ENCODE data around the gene AFAP1.

AFAP1 gene

GRCh38 chr4:7738458-7739076 lies 201.1 kb downstream of the AFAP1 start:
- TF ChIP-seq POLR2AphosphoS5 (IDR thresholded peaks at IDR 0.05; ENCODE audit: low read depth, low read length) (no peak), TAF1 (IDR thresholded peaks at IDR 0.05; ENCODE audit: borderline replicate concordance, insufficient read depth, low read length) (no peak), FOXP2 (optimal IDR thresholded peaks at IDR 0.05; ENCODE audit: borderline replicate concordance, extremely low read depth, extremely low read length, insufficient read depth) (no peak), REST (IDR thresholded peaks at IDR 0.05; ENCODE audit: insufficient read depth in 1 of 2, low read depth in 2 of 2, low read length in 2 of 2) (no peak), SIN3A (IDR thresholded peaks at IDR 0.05; ENCODE audit: borderline replicate concordance, insufficient read depth, low read length) (no peak)

GRCh38 chr4:7737752-7738457 lies 201.8 kb downstream of the AFAP1 start:
- no peak for TF ChIP-seq POLR2AphosphoS5 (IDR thresholded peaks at IDR 0.05; ENCODE audit: low read depth, low read length)
- no peak for TF ChIP-seq TAF1 (IDR thresholded peaks at IDR 0.05; ENCODE audit: borderline replicate concordance, insufficient read depth, low read length)
- no peak for TF ChIP-seq REST (IDR thresholded peaks at IDR 0.05; ENCODE audit: insufficient read depth in 1 of 2, low read depth in 2 of 2, low read length in 2 of 2)
- no peak for TF ChIP-seq SIN3A (IDR thresholded peaks at IDR 0.05; ENCODE audit: borderline replicate concordance, insufficient read depth, low read length)
- no peak for TF ChIP-seq FOXP2 (optimal IDR thresholded peaks at IDR 0.05; ENCODE audit: borderline replicate concordance, extremely low read depth, extremely low read length, insufficient read depth)

GRCh38 chr4:7737268-7737645 lies 202.4 kb downstream of the AFAP1 start:
- TF ChIP-seq FOXP2 (optimal IDR thresholded peaks at IDR 0.05; ENCODE audit: borderline replicate concordance, extremely low read depth, extremely low read length, insufficient read depth) (no peak), SIN3A (IDR thresholded peaks at IDR 0.05; ENCODE audit: borderline replicate concordance, insufficient read depth, low read length) (no peak), REST (IDR thresholded peaks at IDR 0.05; ENCODE audit: insufficient read depth in 1 of 2, low read depth in 2 of 2, low read length in 2 of 2) (no peak), POLR2AphosphoS5 (IDR thresholded peaks at IDR 0.05; ENCODE audit: low read depth, low read length) (no peak)

GRCh38 chr4:7736436-7737267 lies 203.0 kb downstream of the AFAP1 start:
- no peak for TF ChIP-seq TAF1 (IDR thresholded peaks at IDR 0.05; ENCODE audit: borderline replicate concordance, insufficient read depth, low read length)
- no peak for TF ChIP-seq FOXP2 (optimal IDR thresholded peaks at IDR 0.05; ENCODE audit: borderline replicate concordance, extremely low read depth, extremely low read length, insufficient read depth)
- peak; percentile 76 to 87 for TF ChIP-seq REST (IDR thresholded peaks at IDR 0.05; ENCODE audit: insufficient read depth in 1 of 2, low read depth in 2 of 2, low read length in 2 of 2)

Measured in PFSK-1 (cell line).